NCI-H774 (cell line): ENCODE data around the gene TLNRD1.
A peak's percentile ranks its signal among the peaks of the same experiment; 100 is the strongest.
"Not testable (repeated sequence)": the region's sequence is repeated elsewhere in the genome, so short reads cannot be mapped to it uniquely, and the experiment has no call there.

Experiments
- DNase-seq: peaks from one replicate; lab custom pipeline; 2025; lab: John Stamatoyannopoulos, UW

TLNRD1 gene

GRCh38 chr15:81000624-81001151 lies at the start of gene TLNRD1:
Gene TLNRD1 (plus strand): TSS chr15:81000923. CDS start chr15:81002272, 1,349 bp downstream.
- DNase-seq = peak; percentile 83

- DNase-seq = no peak
These were observed 48.8 kb upstream of the TLNRD1 start for GRCh38 chr15:80951941-80952340.

GRCh38 chr15:80953001-80953952 lies 47.4 kb upstream of the TLNRD1 start:
- no peak for DNase-seq

GRCh38 chr15:80953953-80954778 lies 46.6 kb upstream of the TLNRD1 start:
- no peak for DNase-seq

GRCh38 chr15:80955571-80956452 lies 44.9 kb upstream of the TLNRD1 start:
- DNase-seq = not testable (repeated sequence)

- DNase-seq = no peak
These were observed 43.2 kb upstream of the TLNRD1 start for GRCh38 chr15:80957556-80957955.

- DNase-seq = no peak
These were observed 42.7 kb upstream of the TLNRD1 start for GRCh38 chr15:80957976-80958375.

GRCh38 chr15:80958818-80959495 lies 41.8 kb upstream of the TLNRD1 start:
- no peak for DNase-seq

- not testable (repeated sequence) for DNase-seq
These were observed 35.3 kb upstream of the TLNRD1 start for GRCh38 chr15:80965454-80965853.

- no peak for DNase-seq
These were observed 34.1 kb upstream of the TLNRD1 start for GRCh38 chr15:80966431-80967197.

GRCh38 chr15:80967451-80967850 lies 33.3 kb upstream of the TLNRD1 start:
- no peak for DNase-seq

GRCh38 chr15:80967991-80968510 lies 32.7 kb upstream of the TLNRD1 start:
- DNase-seq = no peak

GRCh38 chr15:80969316-80969715 lies 31.4 kb upstream of the TLNRD1 start:
- DNase-seq = no peak

- DNase-seq = peak; percentile 21
These were observed 30.6 kb upstream of the TLNRD1 start for GRCh38 chr15:80970018-80970657.

GRCh38 chr15:80970658-80971057 lies 30.1 kb upstream of the TLNRD1 start:
- no peak for DNase-seq

GRCh38 chr15:80971143-80971542 lies 29.6 kb upstream of the TLNRD1 start:
- DNase-seq = no peak

GRCh38 chr15:80972276-80972675 lies 28.4 kb upstream of the TLNRD1 start:
- no peak for DNase-seq

- DNase-seq = no peak
These were observed 25.8 kb upstream of the TLNRD1 start for GRCh38 chr15:80974914-80975313.

- no peak for DNase-seq
These were observed 23.9 kb upstream of the TLNRD1 start for GRCh38 chr15:80976851-80977250.
